ENCODE results near the gene ACAP1. TPM values are rescaled to one million over a fixed set of nuclear protein-coding genes. Genes with fewer than 3 reads are reported as not detected.

The ACAP1 gene
- total and polyA plus RNA-seq, 9 of the 15 experiments (the other 6 are each of a cell fraction or from before 2014, with no cell fraction given): 0.15 to 8.5 (median 2.4) TPM

DNA sequence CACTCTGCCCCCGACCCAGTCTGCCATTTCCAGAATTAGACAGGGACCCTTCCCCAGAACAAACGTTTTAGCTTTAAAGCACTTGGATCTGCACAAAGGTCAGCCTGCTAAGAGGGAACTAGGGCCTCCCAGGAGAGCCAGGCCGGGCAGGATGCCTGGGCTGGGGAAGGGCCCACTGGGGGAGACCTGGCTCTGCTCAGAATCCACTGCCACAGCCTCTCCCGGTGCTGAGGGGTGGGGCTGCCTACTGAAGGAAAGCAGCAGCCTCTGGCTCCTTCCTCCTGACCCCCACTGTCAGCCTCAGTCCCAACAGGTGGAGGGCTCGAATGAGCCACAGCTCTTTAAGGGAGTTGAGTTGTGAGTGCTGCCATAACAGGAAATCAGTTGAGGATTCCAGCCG lies 43.6 kb upstream of the ACAP1 start:
- intact Hi-C loops (cut with micrococcal nuclease): no loop called here
- Histone ChIP-seq H3K36me3 (ENCODE audit: control insufficient read depth, insufficient read depth, low read length) (no peaks in the 10 kb centered on the region), H3K9ac (ENCODE audit: insufficient read depth in 1 of 2, low read depth in 2 of 2, low read length in 2 of 2) (peak overlapping the region in 1 of 2 experiments; percentile 59; a peak in 3 of 4 replicates), H4K20me1 (replicated peaks; ENCODE audit: control insufficient read depth, insufficient read depth, low read length) (no peaks in the 10 kb centered on the region), H3K9me1 (ENCODE audit: control insufficient read depth, insufficient read depth, low read length) (no peaks in the 10 kb centered on the region), H3K4me1 (replicated peaks in 1 of 2; ENCODE audit: control insufficient read depth in 2 of 2, insufficient read depth in 2 of 2, low read length in 2 of 2) (peaks cover 17 to 53% of the 10 kb centered on the region in 2 experiments), H3K79me2 (ENCODE audit: control insufficient read depth, insufficient read depth, low read length) (no peaks in the 10 kb centered on the region), H3K27me3 (ENCODE audit: control insufficient read depth in 2 of 2, insufficient read depth in 2 of 2, low read length in 2 of 2) (no peaks in the 10 kb centered on the region), H3K4me2 (ENCODE audit: insufficient read depth, low read length) (no peak overlapping the region), H3K27ac (ENCODE audit: extremely low read depth, low read depth, low read length) (no peak overlapping the region), H3K4me3 (no peak overlapping the region), H3K9me3 (replicated peaks; ENCODE audit: control insufficient read depth, insufficient read depth, low read depth, low read length) (no peaks in the 10 kb centered on the region), H2AFZ (ENCODE audit: low read depth, low read length) (no peak overlapping the region)
- no TSS peak for BruUV-seq (replicated peaks)
- ChIA-PET CTCF (ENCODE audit: low intra/inter-chr PET ratio) (no interaction called here), POLR2A (no interaction called here)
- no peak for DNase-seq (ENCODE audit: extremely low read depth in 1 of 4, low spot score in 3 of 4)
- FAIRE-seq: no peak
- no peak for ATAC-seq
- WGBS (ENCODE audit: insufficient coverage, low coverage, missing lambda C conversion rate): 12% methylated on average over 3 of the region's 6 CpGs
- in situ Hi-C loops (cut with MboI): no loop called here
- TF ChIP-seq, protein P1, sequence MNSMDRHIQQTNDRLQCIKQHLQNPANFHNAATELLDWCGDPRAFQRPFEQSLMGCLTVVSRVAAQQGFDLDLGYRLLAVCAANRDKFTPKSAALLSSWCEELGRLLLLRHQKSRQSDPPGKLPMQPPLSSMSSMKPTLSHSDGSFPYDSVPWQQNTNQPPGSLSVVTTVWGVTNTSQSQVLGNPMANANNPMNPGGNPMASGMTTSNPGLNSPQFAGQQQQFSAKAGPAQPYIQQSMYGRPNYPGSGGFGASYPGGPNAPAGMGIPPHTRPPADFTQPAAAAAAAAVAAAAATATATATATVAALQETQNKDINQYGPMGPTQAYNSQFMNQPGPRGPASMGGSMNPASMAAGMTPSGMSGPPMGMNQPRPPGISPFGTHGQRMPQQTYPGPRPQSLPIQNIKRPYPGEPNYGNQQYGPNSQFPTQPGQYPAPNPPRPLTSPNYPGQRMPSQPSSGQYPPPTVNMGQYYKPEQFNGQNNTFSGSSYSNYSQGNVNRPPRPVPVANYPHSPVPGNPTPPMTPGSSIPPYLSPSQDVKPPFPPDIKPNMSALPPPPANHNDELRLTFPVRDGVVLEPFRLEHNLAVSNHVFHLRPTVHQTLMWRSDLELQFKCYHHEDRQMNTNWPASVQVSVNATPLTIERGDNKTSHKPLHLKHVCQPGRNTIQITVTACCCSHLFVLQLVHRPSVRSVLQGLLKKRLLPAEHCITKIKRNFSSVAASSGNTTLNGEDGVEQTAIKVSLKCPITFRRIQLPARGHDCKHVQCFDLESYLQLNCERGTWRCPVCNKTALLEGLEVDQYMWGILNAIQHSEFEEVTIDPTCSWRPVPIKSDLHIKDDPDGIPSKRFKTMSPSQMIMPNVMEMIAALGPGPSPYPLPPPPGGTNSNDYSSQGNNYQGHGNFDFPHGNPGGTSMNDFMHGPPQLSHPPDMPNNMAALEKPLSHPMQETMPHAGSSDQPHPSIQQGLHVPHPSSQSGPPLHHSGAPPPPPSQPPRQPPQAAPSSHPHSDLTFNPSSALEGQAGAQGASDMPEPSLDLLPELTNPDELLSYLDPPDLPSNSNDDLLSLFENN (IDR thresholded peaks at IDR 0.05; ENCODE audit: low read depth in 2 of 2, low read length in 2 of 2): no peak
- no peak for TF ChIP-seq KLF10 (CRISPR knock-in tag; IDR thresholded peaks at IDR 0.05)
- TF ChIP-seq, protein P2, sequence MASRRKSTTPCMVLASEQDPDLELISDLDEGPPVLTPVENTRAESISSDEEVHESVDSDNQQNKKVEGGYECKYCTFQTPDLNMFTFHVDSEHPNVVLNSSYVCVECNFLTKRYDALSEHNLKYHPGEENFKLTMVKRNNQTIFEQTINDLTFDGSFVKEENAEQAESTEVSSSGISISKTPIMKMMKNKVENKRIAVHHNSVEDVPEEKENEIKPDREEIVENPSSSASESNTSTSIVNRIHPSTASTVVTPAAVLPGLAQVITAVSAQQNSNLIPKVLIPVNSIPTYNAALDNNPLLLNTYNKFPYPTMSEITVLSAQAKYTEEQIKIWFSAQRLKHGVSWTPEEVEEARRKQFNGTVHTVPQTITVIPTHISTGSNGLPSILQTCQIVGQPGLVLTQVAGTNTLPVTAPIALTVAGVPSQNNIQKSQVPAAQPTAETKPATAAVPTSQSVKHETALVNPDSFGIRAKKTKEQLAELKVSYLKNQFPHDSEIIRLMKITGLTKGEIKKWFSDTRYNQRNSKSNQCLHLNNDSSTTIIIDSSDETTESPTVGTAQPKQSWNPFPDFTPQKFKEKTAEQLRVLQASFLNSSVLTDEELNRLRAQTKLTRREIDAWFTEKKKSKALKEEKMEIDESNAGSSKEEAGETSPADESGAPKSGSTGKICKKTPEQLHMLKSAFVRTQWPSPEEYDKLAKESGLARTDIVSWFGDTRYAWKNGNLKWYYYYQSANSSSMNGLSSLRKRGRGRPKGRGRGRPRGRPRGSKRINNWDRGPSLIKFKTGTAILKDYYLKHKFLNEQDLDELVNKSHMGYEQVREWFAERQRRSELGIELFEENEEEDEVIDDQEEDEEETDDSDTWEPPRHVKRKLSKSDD (conservative IDR thresholded peaks at IDR 0.05; ENCODE audit: low read length): no peak
- no peak for TF ChIP-seq ZNF174 (CRISPR knock-in tag; IDR thresholded peaks at IDR 0.05)
- TF ChIP-seq EP400 (IDR thresholded peaks at IDR 0.05): no peak
- TF ChIP-seq ZNF778 (CRISPR knock-in tag; IDR thresholded peaks at IDR 0.05): no peak
- TF ChIP-seq LCOR (CRISPR knock-in tag; IDR thresholded peaks at IDR 0.05): no peak
- TF ChIP-seq, protein P3, sequence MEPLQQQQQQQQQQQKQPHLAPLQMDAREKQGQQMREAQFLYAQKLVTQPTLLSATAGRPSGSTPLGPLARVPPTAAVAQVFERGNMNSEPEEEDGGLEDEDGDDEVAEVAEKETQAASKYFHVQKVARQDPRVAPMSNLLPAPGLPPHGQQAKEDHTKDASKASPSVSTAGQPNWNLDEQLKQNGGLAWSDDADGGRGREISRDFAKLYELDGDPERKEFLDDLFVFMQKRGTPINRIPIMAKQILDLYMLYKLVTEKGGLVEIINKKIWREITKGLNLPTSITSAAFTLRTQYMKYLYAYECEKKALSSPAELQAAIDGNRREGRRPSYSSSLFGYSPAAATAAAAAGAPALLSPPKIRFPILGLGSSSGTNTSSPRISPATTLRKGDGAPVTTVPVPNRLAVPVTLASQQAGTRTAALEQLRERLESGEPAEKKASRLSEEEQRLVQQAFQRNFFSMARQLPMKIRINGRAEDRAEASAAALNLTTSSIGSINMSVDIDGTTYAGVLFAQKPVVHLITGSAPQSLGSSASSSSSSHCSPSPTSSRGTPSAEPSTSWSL (CRISPR knock-in tag; IDR thresholded peaks at IDR 0.05; ENCODE audit: borderline replicate concordance): no peak
- no peak for TF ChIP-seq MXI1 (IDR thresholded peaks at IDR 0.05; ENCODE audit: low read depth, low read length)
- TF ChIP-seq, protein P4, sequence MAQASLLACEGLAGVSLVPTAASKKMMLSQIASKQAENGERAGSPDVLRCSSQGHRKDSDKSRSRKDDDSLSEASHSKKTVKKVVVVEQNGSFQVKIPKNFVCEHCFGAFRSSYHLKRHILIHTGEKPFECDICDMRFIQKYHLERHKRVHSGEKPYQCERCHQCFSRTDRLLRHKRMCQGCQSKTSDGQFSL (CRISPR knock-in tag; IDR thresholded peaks at IDR 0.05): no peak
- TF ChIP-seq, protein P4 (tag; IDR thresholded peaks at IDR 0.05): no peak
- TF ChIP-seq, protein P5, sequence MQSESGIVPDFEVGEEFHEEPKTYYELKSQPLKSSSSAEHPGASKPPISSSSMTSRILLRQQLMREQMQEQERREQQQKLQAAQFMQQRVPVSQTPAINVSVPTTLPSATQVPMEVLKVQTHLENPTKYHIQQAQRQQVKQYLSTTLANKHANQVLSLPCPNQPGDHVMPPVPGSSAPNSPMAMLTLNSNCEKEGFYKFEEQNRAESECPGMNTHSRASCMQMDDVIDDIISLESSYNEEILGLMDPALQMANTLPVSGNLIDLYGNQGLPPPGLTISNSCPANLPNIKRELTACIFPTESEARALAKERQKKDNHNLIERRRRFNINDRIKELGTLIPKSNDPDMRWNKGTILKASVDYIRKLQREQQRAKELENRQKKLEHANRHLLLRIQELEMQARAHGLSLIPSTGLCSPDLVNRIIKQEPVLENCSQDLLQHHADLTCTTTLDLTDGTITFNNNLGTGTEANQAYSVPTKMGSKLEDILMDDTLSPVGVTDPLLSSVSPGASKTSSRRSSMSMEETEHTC (IDR thresholded peaks at IDR 0.05): no peak
- TF ChIP-seq EZH2 (IDR thresholded peaks at IDR 0.05; ENCODE audit: borderline replicate concordance, low read depth, low read length): no peak

All from K562 (cell line).